Caco-2 (cell line): ENCODE measurements around the gene CXorf58. TPM values are rescaled to one million over a fixed set of nuclear protein-coding genes. Genes with fewer than 3 reads are reported as not detected.
"Not testable (repeated sequence)": the region's sequence is repeated elsewhere in the genome, so short reads cannot be mapped to it uniquely, and the experiment has no call there.

Experiments
- Bru-seq: library from RNA; stranded (reverse); fragments of 400-500 nt; gene quantifications from one replicate; lab custom pipeline; 2021; lab: Mats Ljungman, UMichigan
- BruChase-seq, 2 experiments: library from RNA; stranded (reverse); fragments of 400-500 nt; gene quantifications; one replicate each; lab custom pipeline; 2021; lab: Mats Ljungman, UMichigan
- BruUV-seq: library from RNA; stranded (reverse); fragments of 400-500 nt; replicated peaks from 2 replicates; lab custom pipeline; 2021; lab: Mats Ljungman, UMichigan
- CTCF ChIA-PET: fragments of 300-600 bp; sonication (Branson Sonifier 250); formaldehyde crosslinking; loops from one replicate; lab custom pipeline; 2022; ENCODE audit warnings: antibody characterized with exemption; lab: Charles Lee
- POLR2A ChIA-PET: fragments of 300-600 bp; sonication (Branson Sonifier 250); formaldehyde crosslinking; loops from one replicate; lab custom pipeline; 2022; ENCODE audit warnings: antibody characterized with exemption; lab: Charles Lee
- DNase-seq, 2 experiments: peaks; one replicate each; pipeline versions ENCODE4 v3.0.0 to v3.0.0-alpha.2; 2020 to 2022
- H3K27me3 ChIP-seq: replicated peaks from 2 replicates; pipeline ENCODE4 v1.6.0; 2011; ENCODE audit warnings: low read length; ENCODE audit not compliant: control insufficient read depth, insufficient read depth
- H3K36me3 ChIP-seq: 2 replicates; pipeline ENCODE4 v1.5.1; 2011; ENCODE audit warnings: low read length; ENCODE audit not compliant: control insufficient read depth, insufficient read depth
- H3K4me1 ChIP-seq: fragments of 250-450 bp; sonication (Bioruptor Pico); 2 replicates; pipeline ENCODE4 v1.5.1; 2020; ENCODE audit warnings: mild to moderate bottlenecking
- H3K4me3 ChIP-seq: 2 replicates; pipeline ENCODE4 v1.5.1; 2011; ENCODE audit warnings: low read depth, mild to moderate bottlenecking, control low read depth, low read length
- H3K9me3 ChIP-seq: fragments of 250-450 bp; sonication (Bioruptor Pico); 2 replicates; pipeline ENCODE4 v1.5.1; 2020; ENCODE audit warnings: mild to moderate bottlenecking, moderate library complexity
- H3K27ac Mint-ChIP-seq: one replicate; pipeline ENCODE4 v1.8.0; 2022; ENCODE audit warnings: mixed read lengths; ENCODE audit not compliant: unreplicated experiment
- H3K27me3 Mint-ChIP-seq: one replicate; pipeline ENCODE4 v1.8.0; 2022; ENCODE audit warnings: mixed read lengths; ENCODE audit not compliant: insufficient read depth, unreplicated experiment
- H3K36me3 Mint-ChIP-seq: one replicate; pipeline ENCODE4 v1.8.0; 2022; ENCODE audit warnings: mild to moderate bottlenecking, mixed read lengths; ENCODE audit not compliant: insufficient read depth, unreplicated experiment
- H3K4me1 Mint-ChIP-seq: one replicate; pipeline ENCODE4 v1.8.0; 2022; ENCODE audit warnings: low read depth, mixed read lengths; ENCODE audit not compliant: unreplicated experiment
- H3K4me3 Mint-ChIP-seq: one replicate; pipeline ENCODE4 v1.8.0; 2022; ENCODE audit warnings: mild to moderate bottlenecking, moderate library complexity, mixed read lengths; ENCODE audit not compliant: unreplicated experiment
- H3K9me3 Mint-ChIP-seq: one replicate; pipeline ENCODE4 v1.8.0; 2022; ENCODE audit warnings: mixed read lengths; ENCODE audit not compliant: unreplicated experiment
- CTCF ChIP-seq, 2 experiments: fragments of 200-600 bp in 1 of 2; IDR thresholded peaks; 1 replicate in 1 of 2; 2 replicates in 1 of 2; pipeline versions ENCODE4 v1.5.1 to v1.8.0; 2011 to 2022; ENCODE audit warnings: antibody characterized with exemption in 1 of 2, control low read depth in 1 of 2, inconsistent platforms in 1 of 2, low read depth in 1 of 2, low read length in 1 of 2, mild to moderate bottlenecking in 1 of 2, moderate library complexity in 1 of 2; ENCODE audit not compliant: insufficient read depth in 1 of 2, severe bottlenecking in 1 of 2, unreplicated experiment in 1 of 2
- intact Hi-C: fragments of 100-400 bp; cut with micrococcal nuclease; formaldehyde crosslinking; loops from one replicate; pipeline ENCODE4 v1.10.0; 2022; ENCODE audit not compliant: unreplicated experiment
- long read RNA-seq: library from polyadenylated mRNA; stranded (forward); transcript quantifications from one replicate; pipeline ENCODE4 v2.0.0, GENCODE V29; 2022
- total RNA-seq: library from RNA; stranded (reverse); gene quantifications from 2 replicates; pipeline ENCODE4 v1.2.3, GENCODE V29; 2022

Gene CXorf58
- total RNA-seq, result not detected in 2 replicates
- percentile 16 among the genes with signal in this experiment for Bru-seq, nascent RNA
- BruChase-seq, experiment 1, labeled RNA remaining after a 2-hour chase, result percentile 12 among the genes with signal in this experiment
- percentile 11 among the genes with signal in this experiment for BruChase-seq, experiment 2, labeled RNA remaining after a 6-hour chase
- long read RNA-seq, partial matches to known transcripts, result 1 of 1 reads
- long read RNA-seq, other reads (novel, unspliced or antisense), result 0 of 1 reads

- H3K4me3 ChIP-seq, result peak within 1 kb of the TSS; percentile 39
- H3K4me1 ChIP-seq, result no peaks in the 10 kb centered on the region
- no peaks in the 10 kb centered on the region for H3K9me3 ChIP-seq
- Mint-ChIP-seq H3K27me3 (no peaks in the 10 kb centered on the region), H3K4me1 (peaks cover 8% of the 10 kb centered on the region), H3K27ac (peak within 1 kb of the TSS; percentile 61), H3K36me3 (no peaks in the 10 kb centered on the region), H3K9me3 (no peaks in the 10 kb centered on the region), H3K4me3 (peak within 1 kb of the TSS; percentile 72)
- no TSS peak for BruUV-seq
- ChIA-PET POLR2A (interaction anchor here (0.5 to 1.1 kb wide), 2 partner anchors 53 to 118 kb away, joined by 3 to 10 read pairs; no protein-coding TSS in a partner anchor), CTCF (interaction anchor here (0.9 kb wide), 1 partner anchor 147 kb away, joined by 4 read pairs; the partner anchor contains the start of gene EIF2S3)
- peak; percentile 91 to 92 for DNase-seq
- intact Hi-C loops, result loop anchor here (1.0 kb wide), 2 partner anchors 117 to 147 kb away; partner anchors contain the start of gene EIF2S3
- no peaks in the 10 kb centered on the region for H3K36me3 ChIP-seq
- no peaks in the 10 kb centered on the region for H3K27me3 ChIP-seq
- peak; percentile 49 to 89 for TF ChIP-seq CTCF (IDR thresholded peaks at IDR 0.05; ENCODE audit: insufficient read depth in 1 of 2, low read depth in 1 of 2, low read length in 1 of 2, severe bottlenecking in 1 of 2, unreplicated experiment in 1 of 2)
These were observed at the start of gene CXorf58, which contains the start of gene APOO for GRCh38 chrX:23907498-23908218. TSS of gene CXorf58 (plus strand) at chrX:23908006. CDS start at chrX:23910303, 2,297 bp downstream. TSS of gene APOO (minus strand) at chrX:23907938. CDS start at chrX:23907702, 236 bp downstream.

- H3K4me3 ChIP-seq, H3K4me3 Mint-ChIP-seq, H3K27me3 Mint-ChIP-seq, H3K36me3 ChIP-seq, DNase-seq, POLR2A ChIA-PET, CTCF ChIA-PET, H3K4me1 ChIP-seq, H3K27ac Mint-ChIP-seq, H3K27me3 ChIP-seq, H3K9me3 Mint-ChIP-seq, H3K4me1 Mint-ChIP-seq, H3K36me3 Mint-ChIP-seq, BruUV-seq, H3K9me3 ChIP-seq: not testable (repeated sequence)
- intact Hi-C loops, result loop anchor here (5.0 kb wide), 1 partner anchor 77 kb away; the partner anchor contains the start of gene SAT1
These were observed 48.6 kb upstream of the CXorf58 start for GRCh38 chrX:23859238-23859637.

- H3K27me3 Mint-ChIP-seq, result no peaks in the 10 kb centered on the region
- Histone ChIP-seq H3K9me3 (no peaks in the 10 kb centered on the region), H3K4me1 (no peaks in the 10 kb centered on the region), H3K27me3 (no peaks in the 10 kb centered on the region), H3K36me3 (no peaks in the 10 kb centered on the region), H3K4me3 (no peak overlapping the region)
- CTCF ChIA-PET, result interaction anchor here (0.6 kb wide), 1 partner anchor 78 kb away, joined by 4 read pairs; the partner anchor contains the start of gene SAT1
- H3K27ac Mint-ChIP-seq, result no peak overlapping the region
- no peaks in the 10 kb centered on the region for H3K36me3 Mint-ChIP-seq
- BruUV-seq, result no TSS peak
- intact Hi-C loops, result no loop called here
- POLR2A ChIA-PET, result no interaction called here
- no peak for DNase-seq
- no peak overlapping the region for H3K4me3 Mint-ChIP-seq
- no peaks in the 10 kb centered on the region for H3K4me1 Mint-ChIP-seq
- TF ChIP-seq CTCF (IDR thresholded peaks at IDR 0.05; ENCODE audit: insufficient read depth in 1 of 2, low read depth in 1 of 2, low read length in 1 of 2, severe bottlenecking in 1 of 2, unreplicated experiment in 1 of 2), result no peak
- H3K9me3 Mint-ChIP-seq, result no peaks in the 10 kb centered on the region
These were observed 46.5 kb upstream of the CXorf58 start for GRCh38 chrX:23861215-23861896.

GRCh38 chrX:23861952-23862351 lies 45.9 kb upstream of the CXorf58 start:
- intact Hi-C loops, H3K36me3 ChIP-seq, H3K4me3 Mint-ChIP-seq, BruUV-seq, H3K27ac Mint-ChIP-seq, H3K27me3 Mint-ChIP-seq, CTCF ChIA-PET, H3K4me3 ChIP-seq, H3K36me3 Mint-ChIP-seq, H3K4me1 Mint-ChIP-seq, H3K4me1 ChIP-seq, H3K9me3 ChIP-seq, POLR2A ChIA-PET, H3K9me3 Mint-ChIP-seq, H3K27me3 ChIP-seq, DNase-seq: not testable (repeated sequence)
